Stimulated activated CD8-positive, alpha-beta memory T cell treated with anti-CD3 and anti-CD28 coated beads, Interleukin-4, amount 100 ng/mL, for 4 hours (primary cell): ENCODE data around the gene MAP4K2.

Source experiments
- DNase-seq, 2 donors: peaks; one replicate each; pipeline ENCODE4 v3.0.0-alpha.2; 2020; ENCODE audit warnings: low read depth in 2 of 2, low spot score in 1 of 2

MAP4K2 gene

GRCh38 chr11:64813826-64814225 lies 10.8 kb upstream of the MAP4K2 start:
- no peak for DNase-seq

- no peak for DNase-seq
Observed at GRCh38 chr11:64810891-64811272, 7.9 kb upstream of the MAP4K2 start.

GRCh38 chr11:64810271-64810890 lies 7.4 kb upstream of the MAP4K2 start, which contains the start of gene MEN1:
Gene MEN1, minus strand, starts transcription at chr11:64810551. Its CDS starts 442 bp downstream, at chr11:64810109.
- peak; percentile 57 to 59 for DNase-seq

DNA sequence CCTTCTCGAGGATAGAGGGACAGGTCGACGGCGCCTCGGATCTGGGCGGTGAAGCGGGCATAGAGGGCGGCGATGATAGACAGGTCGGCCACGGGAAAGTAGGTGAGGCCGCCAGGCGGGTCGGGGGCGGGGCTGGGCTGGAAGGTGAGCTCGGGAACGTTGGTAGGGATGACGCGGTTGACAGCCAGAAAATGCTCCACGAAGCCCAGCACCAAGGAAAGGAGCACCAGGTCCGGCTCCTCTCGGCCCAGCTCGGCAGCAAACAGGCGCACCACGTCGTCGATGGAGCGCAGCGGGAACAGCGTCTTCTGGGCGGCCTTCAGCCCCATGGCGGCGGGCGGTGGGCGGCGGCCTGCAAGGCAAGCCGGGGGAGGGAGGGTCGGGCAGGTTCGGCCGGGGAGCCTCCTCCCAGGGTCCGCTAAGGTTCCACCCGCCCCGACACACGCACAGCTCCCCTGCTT lies 6.8 kb upstream of the MAP4K2 start:
- DNase-seq: no peak

GRCh38 chr11:64805481-64805880 lies 2.5 kb upstream of the MAP4K2 start:
- DNase-seq: no peak

GRCh38 chr11:64804346-64805210 lies 1.6 kb upstream of the MAP4K2 start:
- DNase-seq: no peak

- DNase-seq: no peak
Observed at GRCh38 chr11:64803846-64804345, 882 bp upstream of the MAP4K2 start.

- no peak for DNase-seq
Observed at GRCh38 chr11:64802370-64803157, 450 bp downstream of the MAP4K2 start.

- DNase-seq: no peak
Observed at GRCh38 chr11:64801561-64802369, 1.2 kb downstream of the MAP4K2 start.

DNA sequence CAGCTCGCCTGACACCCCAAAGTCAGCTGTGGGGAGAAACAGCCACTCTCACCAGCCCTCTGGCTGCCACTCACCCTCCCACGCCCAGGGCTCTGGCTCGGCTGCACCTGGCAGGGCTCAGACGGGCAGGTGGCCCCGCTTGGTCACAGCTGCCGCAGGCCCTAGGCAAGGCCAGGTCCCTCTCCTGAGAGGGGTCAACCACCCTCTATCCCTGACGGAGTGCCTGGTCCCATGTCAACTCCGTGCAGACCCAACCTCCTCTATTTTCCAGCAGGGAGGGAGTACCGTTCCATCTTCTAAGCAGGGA lies 1.9 kb downstream of the MAP4K2 start:
- no peak for DNase-seq

- no peak for DNase-seq
Observed at GRCh38 chr11:64800303-64801157, 2.5 kb downstream of the MAP4K2 start.

DNA sequence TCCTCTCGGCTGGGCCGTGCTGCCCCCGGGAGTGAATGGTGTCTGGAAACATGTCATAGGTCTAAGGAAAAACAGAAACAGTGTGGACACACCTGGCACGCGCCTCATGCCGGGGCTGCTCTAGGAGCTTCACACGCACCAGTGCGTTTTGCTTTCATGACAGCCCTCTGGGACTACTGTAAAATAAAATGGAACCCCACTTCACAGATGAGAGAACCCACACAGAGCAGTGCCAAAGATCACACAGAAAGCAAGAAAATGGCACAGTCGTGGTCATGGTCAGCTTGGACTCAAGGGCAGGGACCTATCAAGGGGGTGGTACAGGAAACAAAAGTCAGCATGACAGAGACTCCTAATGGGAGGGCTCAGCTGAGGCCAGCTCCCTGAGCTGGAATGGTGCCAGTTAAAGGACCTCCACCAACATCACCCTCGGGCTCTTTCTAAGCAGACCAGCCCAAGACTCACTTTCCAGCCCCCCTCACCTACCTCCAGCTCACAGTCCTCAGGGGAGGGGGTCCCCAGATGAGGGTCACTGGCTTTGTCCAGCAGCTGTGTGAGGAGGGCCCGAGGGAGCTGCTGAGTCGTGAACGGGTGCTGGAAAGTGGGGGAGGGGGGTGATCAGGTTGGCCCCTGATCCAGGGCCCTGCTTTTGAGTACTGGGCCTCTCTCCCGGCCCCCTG lies 3.3 kb downstream of the MAP4K2 start:
- no peak for DNase-seq

DNA sequence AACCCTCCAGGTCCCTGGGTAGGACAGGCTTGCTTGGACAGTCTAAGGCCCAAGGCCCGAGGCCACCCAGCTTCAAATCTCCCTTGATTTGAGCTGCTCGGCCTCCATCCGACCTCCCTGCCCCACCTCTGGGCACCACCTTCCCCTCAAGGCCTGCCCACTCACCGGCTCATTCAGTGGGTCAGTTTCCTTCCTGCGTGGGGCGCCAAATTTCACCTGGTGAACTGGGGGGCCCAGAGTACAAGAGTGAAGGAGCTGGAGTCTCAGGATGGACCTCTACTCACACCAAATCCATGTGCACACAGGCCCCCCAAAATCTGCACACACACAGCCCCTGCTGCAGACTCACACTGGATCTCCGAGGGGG lies 3.8 kb downstream of the MAP4K2 start:
- DNase-seq: no peak

- no peak for DNase-seq
Observed at GRCh38 chr11:64796757-64797541, 6.1 kb downstream of the MAP4K2 start.

- DNase-seq: no peak
Observed at GRCh38 chr11:64796047-64796756, 6.8 kb downstream of the MAP4K2 start.

DNA sequence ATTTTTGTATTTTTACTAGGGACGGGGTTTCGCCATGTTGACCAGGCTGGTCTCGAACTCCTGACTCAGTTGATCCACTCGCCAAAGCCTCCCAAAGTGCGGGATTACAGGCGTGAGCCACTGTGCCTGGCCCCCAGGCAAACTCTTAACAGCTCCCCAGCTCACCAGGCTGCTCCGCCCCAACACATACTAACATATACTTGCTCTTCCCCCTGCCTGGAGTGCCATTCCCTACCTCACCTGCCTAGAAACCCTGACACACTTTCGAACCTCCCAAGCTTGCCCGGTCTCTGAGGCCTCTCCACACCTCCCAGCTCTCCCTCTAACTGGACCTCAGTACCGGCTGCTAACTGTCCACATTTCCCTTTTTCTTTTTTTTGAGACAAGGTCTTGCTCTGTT lies 8.5 kb downstream of the MAP4K2 start:
- no peak for DNase-seq

GRCh38 chr11:64793271-64794160 lies 9.5 kb downstream of the MAP4K2 start:
- no peak for DNase-seq
